Activated CD4-positive, alpha-beta T cell treated with anti-CD3 and anti-CD28 coated beads for 36 hours (primary cell): ENCODE data around the gene TSSC4. TPM values are rescaled to one million over a fixed set of nuclear protein-coding genes. Genes with fewer than 3 reads are reported as not detected.
A peak's percentile ranks its signal among the peaks of the same experiment; 100 is the strongest.

Experiments
- ATAC-seq: fragments of 200-7000 bp; cut with Tn5 transposase; one replicate; pipeline ENCODE4 v1.10.0; 2021; ENCODE audit warnings: mild to moderate bottlenecking, moderate library complexity
- CTCF ChIA-PET: fragments of 350-600 bp; sonication (Branson Sonifier 250); formaldehyde crosslinking; loops from one replicate; lab custom pipeline; 2021; ENCODE audit warnings: antibody characterized with exemption; lab: Charles Lee
- POLR2A ChIA-PET: fragments of 350-600 bp; sonication (Branson Sonifier 250); formaldehyde crosslinking; loops from one replicate; lab custom pipeline; 2021; ENCODE audit warnings: antibody characterized with exemption, inconsistent platforms; lab: Charles Lee
- DNase-seq: peaks from one replicate; pipeline ENCODE4 v3.0.0-alpha.2; 2020
- H3K27ac Mint-ChIP-seq: one replicate; pipeline ENCODE4 v1.8.0; 2021; ENCODE audit warnings: mixed read lengths
- H3K27me3 Mint-ChIP-seq: one replicate; pipeline ENCODE4 v1.8.0; 2021; ENCODE audit warnings: mixed read lengths
- H3K36me3 Mint-ChIP-seq: one replicate; pipeline ENCODE4 v1.8.0; 2021; ENCODE audit warnings: low read depth, mixed read lengths
- H3K4me1 Mint-ChIP-seq: one replicate; pipeline ENCODE4 v1.8.0; 2021; ENCODE audit warnings: mixed read lengths
- H3K4me3 Mint-ChIP-seq: one replicate; pipeline ENCODE4 v1.8.0; 2021; ENCODE audit warnings: mild to moderate bottlenecking, moderate library complexity, mixed read lengths
- H3K9me3 Mint-ChIP-seq: one replicate; pipeline ENCODE4 v1.8.0; 2021; ENCODE audit warnings: low read depth, mixed read lengths
- intact Hi-C, 2 experiments: fragments of 100-400 bp; cut with DNase I in 1 of 2; cut with micrococcal nuclease in 1 of 2; formaldehyde crosslinking; loops; one replicate each; pipeline versions ENCODE4 v1.14.2 to v1.15.1; 2022 to 2024; cut with DNase I, micrococcal nuclease
- total RNA-seq, 2 experiments: library from RNA; stranded (reverse); gene quantifications; one replicate each; pipeline ENCODE4 v1.2.3, GENCODE V29; 2021

TSSC4 gene
- total RNA-seq, 2 experiments from 2014 or later: 19.8 to 38.4 TPM

DNA sequence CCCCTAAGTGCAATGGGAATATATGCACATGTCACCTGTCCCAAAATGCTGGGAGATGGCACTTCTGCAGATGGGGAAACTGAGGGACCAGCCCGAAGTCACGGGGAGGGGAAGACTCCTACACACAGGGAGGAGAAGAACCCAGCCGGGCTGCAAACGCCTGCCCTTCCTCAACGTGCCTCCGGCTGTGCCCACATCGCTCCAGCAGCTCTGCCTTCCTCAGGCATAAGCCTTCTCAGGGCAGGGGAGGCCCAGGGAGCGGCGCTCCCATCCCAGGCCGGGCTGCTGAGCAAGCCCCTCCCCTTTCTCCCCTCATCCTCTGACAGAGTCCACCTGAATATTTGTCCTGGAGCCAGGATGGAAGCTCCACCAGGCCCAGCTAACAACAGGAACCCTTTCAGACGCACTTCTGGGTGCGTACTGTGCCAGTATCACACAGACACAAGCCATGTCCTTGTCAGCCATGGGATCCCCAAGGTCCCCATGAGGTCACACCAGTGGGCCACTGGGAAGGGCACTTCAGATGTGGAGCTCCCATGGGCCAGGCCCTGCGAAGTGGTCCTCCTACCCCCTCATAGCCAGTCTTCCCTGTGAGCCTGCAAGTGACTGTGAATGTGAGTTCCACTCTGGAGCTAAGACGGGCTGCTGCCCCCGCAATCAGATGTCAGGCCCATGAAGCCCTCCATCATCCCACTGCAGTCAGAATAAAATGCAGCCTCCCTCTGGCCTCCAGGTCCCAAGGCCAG lies 25.9 kb upstream of the TSSC4 start:
- Mint-ChIP-seq H3K4me3 (no peak overlapping the region), H3K27ac (no peak overlapping the region), H3K4me1 (peaks cover 8% of the 10 kb centered on the region), H3K27me3 (no peaks in the 10 kb centered on the region), H3K9me3 (no peaks in the 10 kb centered on the region), H3K36me3 (no peaks in the 10 kb centered on the region)
- no peak for DNase-seq
- no peak for ATAC-seq
- ChIA-PET POLR2A (no interaction called here), CTCF (no interaction called here)
- intact Hi-C loops: loop anchor here in 1 of 2 experiments (5.0 kb wide), 1 partner anchor 1048 kb away; no protein-coding TSS in a partner anchor

DNA sequence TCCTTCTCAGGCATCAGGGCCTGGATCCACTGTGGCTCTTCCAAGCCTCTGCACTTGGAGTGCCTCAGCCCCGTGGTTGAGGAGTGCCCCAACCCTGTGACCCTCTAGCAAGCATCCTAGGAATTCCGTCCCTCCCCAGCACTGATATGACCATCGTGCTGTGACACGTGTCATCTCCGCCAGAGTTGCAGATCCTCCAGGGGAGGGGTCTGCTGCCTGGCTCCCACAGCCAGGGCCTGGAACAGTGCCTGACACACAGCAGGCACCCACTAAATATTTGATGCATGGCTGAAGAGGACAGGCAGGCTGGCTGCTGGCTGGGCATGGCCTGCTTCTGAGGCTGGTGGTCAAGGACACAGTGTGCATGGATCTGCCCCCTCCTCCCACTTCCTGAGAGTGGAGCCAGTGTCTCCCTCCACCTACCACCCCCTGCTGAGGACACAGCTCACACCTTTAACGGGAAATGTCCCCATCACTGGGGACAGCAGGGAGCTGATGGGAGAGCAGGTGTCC lies 25.2 kb upstream of the TSSC4 start:
- H3K9me3 Mint-ChIP-seq: no peaks in the 10 kb centered on the region
- intact Hi-C loops: loop anchor here in 1 of 2 experiments (5.0 kb wide), 1 partner anchor 1047 kb away; no protein-coding TSS in a partner anchor
- no peak for DNase-seq
- ChIA-PET POLR2A (no interaction called here), CTCF (interaction anchor here (0.7 to 1.3 kb wide), 3 partner anchors 45 to 71 kb away, joined by 3 to 4 read pairs (median 3); no protein-coding TSS in a partner anchor)
- peaks cover 16% of the 10 kb centered on the region for H3K4me1 Mint-ChIP-seq
- H3K27ac Mint-ChIP-seq: no peak overlapping the region
- no peak for ATAC-seq
- no peaks in the 10 kb centered on the region for H3K36me3 Mint-ChIP-seq
- H3K27me3 Mint-ChIP-seq: no peaks in the 10 kb centered on the region
- H3K4me3 Mint-ChIP-seq: no peak overlapping the region

DNA sequence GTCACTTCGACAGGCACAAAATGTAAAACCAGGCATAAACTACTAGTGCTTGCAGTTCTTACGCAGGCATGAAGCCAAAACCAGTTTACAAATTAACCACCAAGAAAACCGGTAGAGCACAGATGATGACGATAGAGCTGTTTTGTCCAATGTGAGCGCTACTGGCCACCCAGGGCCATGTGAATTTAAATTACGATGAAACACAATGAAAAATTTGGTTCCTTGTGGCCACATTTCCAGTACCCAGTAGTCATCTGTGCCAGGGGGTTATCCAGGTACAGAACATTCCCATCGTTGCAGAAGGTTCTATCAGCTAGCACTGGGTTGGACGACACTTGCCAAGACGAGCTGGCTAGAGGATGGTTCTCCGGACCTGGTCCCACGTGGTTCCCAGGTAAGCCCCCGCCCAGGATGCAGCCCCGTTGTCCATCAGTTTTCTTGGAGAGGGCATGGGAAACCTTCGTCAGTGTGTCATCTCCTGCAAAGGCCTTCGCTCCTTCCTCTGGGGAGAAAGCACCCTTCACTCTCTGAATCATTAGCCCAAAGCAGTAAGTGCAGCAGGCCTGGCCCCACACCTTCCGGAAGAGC lies 24.5 kb upstream of the TSSC4 start:
- POLR2A ChIA-PET: interaction anchor here (0.9 to 1.0 kb wide), 2 partner anchors 24 to 74 kb away, joined by 3 to 5 read pairs; partner anchors contain the start of genes C11orf21, TSPAN32 and TSSC4
- H3K4me3 Mint-ChIP-seq: peak overlapping the region; percentile 54
- H3K4me1 Mint-ChIP-seq: peaks cover 22% of the 10 kb centered on the region
- no peaks in the 10 kb centered on the region for H3K9me3 Mint-ChIP-seq
- CTCF ChIA-PET: interaction anchor here (0.7 to 2.4 kb wide), 6 partner anchors 44 to 182 kb away, joined by 3 to 6 read pairs (median 4); no protein-coding TSS in a partner anchor
- intact Hi-C loops: loop anchor here in 1 of 2 experiments (1.0 to 5.0 kb wide), 2 partner anchors 74 to 1046 kb away; partner anchors contain the start of gene TSPAN32
- DNase-seq: peak; percentile 1
- H3K27ac Mint-ChIP-seq: no peak overlapping the region
- H3K36me3 Mint-ChIP-seq: no peaks in the 10 kb centered on the region
- ATAC-seq: no peak
- H3K27me3 Mint-ChIP-seq: no peaks in the 10 kb centered on the region

DNA sequence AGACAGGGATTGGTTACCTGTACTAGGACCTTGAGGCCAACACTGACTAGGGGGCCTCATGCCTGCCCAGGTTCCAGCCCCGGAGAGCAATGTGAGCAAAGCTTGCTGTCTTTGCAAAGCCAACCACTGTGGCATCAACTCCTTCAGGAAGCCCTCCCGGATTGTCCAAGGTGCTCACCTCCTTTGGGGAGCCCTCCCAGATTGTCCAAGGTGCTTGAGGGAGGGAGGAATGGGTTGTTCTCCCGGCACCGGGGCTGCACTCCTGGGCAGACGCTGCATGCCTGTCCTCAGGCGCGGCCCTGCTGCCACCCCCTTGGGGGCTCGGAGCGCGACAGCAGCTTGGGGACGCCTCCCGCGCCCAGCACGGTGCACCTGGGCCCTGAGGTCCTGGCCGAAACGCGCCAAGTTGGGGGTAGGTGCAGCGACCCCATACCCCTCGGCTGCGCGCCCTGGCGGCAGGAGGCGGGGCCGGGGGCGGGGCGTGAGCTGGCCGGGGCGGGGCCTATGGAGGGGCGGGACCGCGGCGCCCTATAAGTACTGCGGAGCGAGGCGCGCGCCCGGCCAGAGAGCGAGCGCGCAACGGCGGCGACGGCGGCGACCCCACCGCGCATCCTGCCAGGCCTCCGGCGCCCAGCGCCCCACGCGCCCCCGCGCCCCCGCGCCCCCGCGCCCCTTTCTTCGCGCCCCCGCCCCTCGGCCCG lies 23.6 kb upstream of the TSSC4 start, which contains the start of gene CD81:
CD81 (plus strand) TSS at position 560 of the 701 bp plus-strand sequence. CDS start 240 bp downstream, outside the sequence.
- peaks cover 28% of the 10 kb centered on the region for H3K4me1 Mint-ChIP-seq
- H3K27ac Mint-ChIP-seq: peak within 1 kb of the TSS; percentile 75
- ChIA-PET POLR2A (interaction anchor here (0.9 to 2.6 kb wide), 4 partner anchors 10 to 75 kb away, joined by 3 to 16 read pairs (median 5); partner anchors contain the start of genes C11orf21, KCNQ1, TSPAN32 and TSSC4), CTCF (interaction anchor here (0.6 to 2.4 kb wide), 5 partner anchors 44 to 224 kb away, joined by 3 to 6 read pairs (median 3); no protein-coding TSS in a partner anchor)
- H3K36me3 Mint-ChIP-seq: peaks cover 1% of the 10 kb centered on the region
- DNase-seq (peak; percentile 81), ATAC-seq (peak; percentile 89)
- peak within 1 kb of the TSS; percentile 86 for H3K4me3 Mint-ChIP-seq
- intact Hi-C loops: loop anchor here in 1 of 2 experiments (1.0 to 5.0 kb wide), 5 partner anchors 23 to 1045 kb away; partner anchors contain the start of genes CDKN1C, TRPM5, TSPAN32 and TSSC4
- no peaks in the 10 kb centered on the region for H3K27me3 Mint-ChIP-seq
- no peaks in the 10 kb centered on the region for H3K9me3 Mint-ChIP-seq

DNA sequence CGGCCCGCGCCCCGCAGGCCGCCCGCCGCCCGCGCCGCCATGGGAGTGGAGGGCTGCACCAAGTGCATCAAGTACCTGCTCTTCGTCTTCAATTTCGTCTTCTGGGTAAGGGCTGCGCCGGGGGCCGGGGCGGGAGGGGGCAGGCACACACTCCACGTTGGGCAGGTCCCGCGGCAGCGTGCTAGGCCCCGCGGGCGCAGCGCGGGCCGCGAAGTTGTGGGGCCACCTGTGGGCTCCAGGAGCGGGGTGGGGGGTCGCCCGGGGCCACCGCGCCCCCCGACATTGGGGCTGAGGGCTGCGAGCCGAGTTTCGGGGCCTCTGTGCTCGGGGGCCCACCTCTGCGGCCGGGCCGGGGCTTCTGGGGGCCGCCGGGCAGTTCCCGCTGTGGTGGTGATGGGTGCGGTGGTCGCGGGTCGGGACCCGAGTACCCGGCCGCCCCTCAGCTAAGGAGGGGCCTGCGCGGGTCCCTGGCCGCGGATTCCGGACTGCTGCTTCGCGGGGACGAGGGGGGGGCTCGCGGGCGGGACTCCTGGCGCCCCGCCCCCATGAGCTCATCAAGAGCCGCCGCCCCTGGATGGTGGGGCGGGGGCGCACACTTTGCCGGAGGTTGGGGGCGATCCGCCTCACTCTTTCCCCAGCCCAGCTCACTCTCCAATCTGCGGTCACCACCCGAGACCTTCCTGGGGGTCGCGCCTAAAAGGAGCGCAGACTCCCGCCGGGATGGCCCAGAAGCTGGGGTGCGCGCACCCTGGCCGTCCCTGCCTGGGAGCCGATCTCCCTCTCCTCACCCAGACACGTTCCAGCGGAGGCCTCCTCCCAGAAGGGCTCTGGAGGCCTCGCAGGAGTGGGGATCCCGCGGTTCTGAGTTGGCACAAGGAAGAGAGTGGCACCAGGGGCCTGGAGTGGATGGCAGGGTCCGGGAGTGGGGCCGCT lies 22.8 kb upstream of the TSSC4 start:
- ChIA-PET CTCF (interaction anchor here (0.6 to 2.4 kb wide), 4 partner anchors 23 to 611 kb away, joined by 3 to 6 read pairs (median 4); partner anchors contain the start of gene TSSC4), POLR2A (interaction anchor here (0.5 to 2.6 kb wide), 7 partner anchors 9 to 301 kb away, joined by 3 to 16 read pairs (median 5); partner anchors contain the start of genes KCNQ1 and TSSC4)
- Mint-ChIP-seq H3K27me3 (no peaks in the 10 kb centered on the region), H3K27ac (peak overlapping the region; percentile 75), H3K36me3 (peaks cover 1% of the 10 kb centered on the region), H3K9me3 (no peaks in the 10 kb centered on the region), H3K4me1 (peaks cover 28% of the 10 kb centered on the region), H3K4me3 (peak overlapping the region; percentile 86)
- intact Hi-C loops: loop anchor here (1.0 to 5.0 kb wide), 5 partner anchors 23 to 1045 kb away; partner anchors contain the start of genes TSSC4 (in 2 of the 2), CDKN1C (in 1 of the 2) and TRPM5 (in 1 of the 2)
- DNase-seq (peak; percentile 80), ATAC-seq (peak; percentile 57)

DNA sequence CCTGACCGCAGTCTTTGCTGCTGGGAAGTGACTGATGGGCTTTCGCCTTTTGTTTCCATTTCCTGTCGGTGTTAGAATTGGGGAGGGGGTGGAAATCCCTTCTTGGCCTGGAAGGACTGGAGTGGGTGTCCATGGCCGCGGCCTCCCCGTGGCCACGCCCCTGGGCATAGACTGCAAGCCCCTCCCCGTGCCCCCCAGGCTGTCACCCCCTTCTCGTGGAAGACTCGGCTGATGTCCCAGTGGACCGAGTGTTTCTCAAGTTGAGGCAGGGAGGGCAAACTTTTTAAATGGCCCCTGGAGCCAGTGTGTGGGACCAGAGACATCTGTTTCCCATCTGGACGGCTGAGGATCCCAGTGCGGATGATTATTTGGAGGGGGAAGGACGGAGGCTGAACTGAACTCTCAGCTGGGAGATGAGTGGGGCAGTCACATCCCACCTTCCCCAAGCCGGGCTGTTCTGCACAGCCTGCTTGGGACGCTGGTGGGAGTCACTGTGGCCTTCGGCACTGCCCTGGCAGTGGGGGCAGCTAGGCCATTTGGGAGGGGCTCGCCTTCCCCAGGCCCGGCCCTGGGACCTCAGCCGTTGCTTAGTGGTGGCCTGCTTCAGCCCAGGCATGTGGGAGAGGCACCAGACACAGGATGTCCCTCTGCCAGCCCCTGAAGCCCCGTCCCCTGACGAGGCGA lies 21.9 kb upstream of the TSSC4 start:
- peak overlapping the region; percentile 86 for H3K4me3 Mint-ChIP-seq
- peak overlapping the region; percentile 75 for H3K27ac Mint-ChIP-seq
- H3K36me3 Mint-ChIP-seq: peaks cover 1% of the 10 kb centered on the region
- no peaks in the 10 kb centered on the region for H3K9me3 Mint-ChIP-seq
- ChIA-PET CTCF (interaction anchor here (0.5 to 2.4 kb wide), 3 partner anchors 22 to 343 kb away, joined by 3 to 6 read pairs (median 5); partner anchors contain the start of gene TSSC4), POLR2A (interaction anchor here (0.5 to 2.6 kb wide), 5 partner anchors 8 to 113 kb away, joined by 3 to 16 read pairs (median 6); partner anchors contain the start of genes KCNQ1 and TSSC4)
- H3K4me1 Mint-ChIP-seq: peaks cover 32% of the 10 kb centered on the region
- H3K27me3 Mint-ChIP-seq: no peaks in the 10 kb centered on the region
- intact Hi-C loops: loop anchor here (1.0 to 5.0 kb wide), 3 partner anchors 22 to 1044 kb away; partner anchors contain the start of gene TSSC4 (in 1 of the 2)
- DNase-seq (no peak), ATAC-seq (no peak)

DNA sequence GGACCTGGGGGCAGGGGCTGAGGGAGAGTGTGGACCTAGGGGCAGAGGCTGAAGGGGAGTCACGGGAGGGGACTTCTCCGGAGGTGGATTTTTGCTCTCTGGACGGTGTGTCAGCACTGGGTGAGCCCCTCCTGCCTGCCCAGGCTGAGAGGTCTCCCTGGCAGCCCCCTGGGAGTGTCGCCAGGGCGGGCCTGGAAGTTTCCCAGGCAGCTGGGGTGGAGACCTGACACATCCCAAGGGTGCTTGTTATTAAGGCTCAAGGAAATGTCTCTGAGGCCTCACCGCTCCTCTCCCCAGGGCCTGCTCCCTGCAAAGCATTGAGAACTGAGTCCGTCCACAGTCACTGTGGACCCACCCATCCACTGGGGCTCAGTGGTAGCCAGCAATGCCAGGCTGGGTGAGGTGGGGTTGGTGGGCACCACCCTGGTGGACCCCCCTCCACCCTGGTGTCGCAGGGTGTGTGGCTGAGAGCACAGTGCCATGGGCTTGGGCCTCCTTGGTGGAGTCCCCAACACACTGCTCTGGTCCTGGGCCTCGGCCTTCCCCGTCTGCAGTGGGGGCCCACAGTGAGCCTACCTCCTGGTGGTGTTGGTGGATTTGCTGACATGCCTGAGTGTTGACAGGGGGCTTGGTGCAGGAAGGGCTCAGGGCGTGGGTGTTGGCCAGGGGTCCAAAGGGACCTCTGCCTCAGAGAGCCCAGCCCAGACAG lies 20.9 kb upstream of the TSSC4 start:
- DNase-seq (no peak), ATAC-seq (no peak)
- no peaks in the 10 kb centered on the region for H3K9me3 Mint-ChIP-seq
- H3K27ac Mint-ChIP-seq: peak overlapping the region; percentile 31
- ChIA-PET POLR2A (no interaction called here), CTCF (interaction anchor here (0.5 to 1.6 kb wide), 2 partner anchors 21 to 344 kb away, joined by 3 to 5 read pairs; partner anchors contain the start of gene TSSC4)
- peak overlapping the region; percentile 86 for H3K4me3 Mint-ChIP-seq
- peaks cover 39% of the 10 kb centered on the region for H3K4me1 Mint-ChIP-seq
- peaks cover 1% of the 10 kb centered on the region for H3K36me3 Mint-ChIP-seq
- H3K27me3 Mint-ChIP-seq: no peaks in the 10 kb centered on the region
- intact Hi-C loops: loop anchor here in 1 of 2 experiments (5.0 kb wide), 1 partner anchor 1043 kb away; no protein-coding TSS in a partner anchor

DNA sequence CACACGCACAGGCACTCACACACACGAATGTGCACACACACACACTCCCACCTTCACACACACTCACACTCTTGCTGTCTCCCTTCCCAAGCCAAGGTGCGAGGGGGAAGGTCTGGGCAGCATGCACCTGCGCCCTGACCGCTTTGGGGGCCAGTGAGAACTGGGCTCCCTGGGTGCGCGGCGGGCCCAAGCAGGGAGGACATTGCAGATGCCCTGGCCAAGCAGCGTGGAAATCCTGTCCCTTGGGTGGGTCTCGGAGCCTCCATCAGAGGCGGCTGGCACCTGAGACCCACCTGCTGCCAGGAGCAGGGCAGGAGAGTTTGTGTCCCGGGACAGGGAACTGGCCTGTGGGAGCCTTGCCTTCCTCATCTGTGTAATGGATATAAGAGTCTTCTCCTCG lies 20.2 kb upstream of the TSSC4 start:
- Mint-ChIP-seq H3K27ac (no peak overlapping the region), H3K4me1 (peaks cover 46% of the 10 kb centered on the region), H3K4me3 (no peak overlapping the region), H3K27me3 (no peaks in the 10 kb centered on the region), H3K9me3 (no peaks in the 10 kb centered on the region), H3K36me3 (peaks cover 1% of the 10 kb centered on the region)
- DNase-seq (no peak), ATAC-seq (no peak)
- CTCF ChIA-PET: no interaction called here
- POLR2A ChIA-PET: no interaction called here
- intact Hi-C loops: no loop called here
